GM23248 (cell line): Measurements from ENCODE around the gene GPX5.
"Not testable (repeated sequence)": the region's sequence is repeated elsewhere in the genome, so short reads cannot be mapped to it uniquely, and the experiment has no call there.

Experiments used
- EZH2 ChIP-seq: fragments of 200-600 bp; sonication (generic); IDR thresholded peaks from 2 replicates; pipeline ENCODE4 v1.6.1; 2018; ENCODE audit warnings: antibody characterized with exemption, mild to moderate bottlenecking; ENCODE audit not compliant: insufficient read depth, poor library complexity, severe bottlenecking
- EZH2phosphoT487 ChIP-seq: fragments of 200-600 bp; sonication (generic); IDR thresholded peaks from 2 replicates; pipeline ENCODE4 v1.6.1; 2018; ENCODE audit warnings: antibody characterized with exemption, moderate library complexity, mild to moderate bottlenecking, low read depth; ENCODE audit not compliant: insufficient read depth

DNA sequence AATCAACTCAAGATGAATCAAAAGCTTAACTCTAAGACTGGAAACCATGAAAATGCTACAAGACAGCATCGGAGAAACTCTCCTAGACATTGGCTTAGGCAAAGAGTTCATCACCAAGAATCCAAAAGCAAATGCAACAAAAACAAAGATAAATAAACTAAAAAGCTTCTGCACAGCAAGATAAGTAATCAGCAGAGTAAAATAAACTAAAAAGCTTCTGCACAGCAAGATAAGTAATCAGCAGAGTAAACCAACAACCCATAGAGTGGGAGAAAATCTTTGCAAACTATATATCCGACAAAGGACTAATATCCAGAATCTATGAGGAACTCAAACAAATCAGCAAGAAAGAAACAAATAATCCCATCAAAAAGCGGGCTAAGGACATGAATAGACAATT, 21.3 kb downstream of the GPX5 start:
- TF ChIP-seq EZH2phosphoT487, EZH2: not testable (repeated sequence)
